ENCODE results near the gene CYP2A6. TPM values are rescaled to one million over a fixed set of nuclear protein-coding genes. Genes with fewer than 3 reads are reported as not detected.
"Not testable (repeated sequence)": the region's sequence is repeated elsewhere in the genome, so short reads cannot be mapped to it uniquely, and the experiment has no call there.

CYP2A6 gene
- polyA plus RNA-seq, 2 donors: not detected

DNA sequence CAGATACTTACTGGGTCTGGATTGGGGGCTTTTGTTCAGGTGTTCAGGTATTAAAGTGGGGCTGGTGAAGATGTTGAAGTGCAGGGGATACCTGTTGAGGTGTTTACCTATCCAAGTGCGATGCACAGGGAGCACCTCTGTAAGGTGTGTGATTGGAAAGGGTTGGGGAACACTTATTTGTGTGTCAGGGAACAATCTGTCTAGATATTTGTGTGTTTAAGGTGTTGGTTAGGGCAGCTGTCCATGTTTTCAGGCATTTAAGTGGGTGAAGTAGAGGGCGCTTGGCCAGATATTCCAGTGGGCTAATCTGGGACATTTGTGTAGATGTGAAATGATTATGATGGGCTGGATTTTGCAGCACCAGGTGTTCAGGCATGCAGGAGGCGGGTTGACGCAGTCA lies 29.1 kb upstream of the CYP2A6 start:
- 69 to 87% methylated on average over 4 of the region's 4 CpGs for whole genome bisulfite sequencing, 2 donors
- not testable (repeated sequence) for H3K4me3 ChIP-seq (ENCODE audit: low read depth in 1 of 2, low read length in 2 of 2); H3K36me3 ChIP-seq (ENCODE audit: control insufficient read depth in 2 of 2, insufficient read depth in 2 of 2, low read length in 1 of 2); H3K9me3 ChIP-seq (ENCODE audit: control insufficient read depth in 2 of 2, insufficient read depth in 1 of 2, low read depth in 1 of 2, low read length in 1 of 2); H3K27me3 ChIP-seq (ENCODE audit: control insufficient read depth in 1 of 2, insufficient read depth in 2 of 2, low read length in 2 of 2); H3K4me1 ChIP-seq (ENCODE audit: control insufficient read depth in 2 of 2, insufficient read depth in 2 of 2, low read length in 1 of 2); H3K27ac ChIP-seq (ENCODE audit: low read depth in 2 of 2, low read length in 1 of 2)

DNA sequence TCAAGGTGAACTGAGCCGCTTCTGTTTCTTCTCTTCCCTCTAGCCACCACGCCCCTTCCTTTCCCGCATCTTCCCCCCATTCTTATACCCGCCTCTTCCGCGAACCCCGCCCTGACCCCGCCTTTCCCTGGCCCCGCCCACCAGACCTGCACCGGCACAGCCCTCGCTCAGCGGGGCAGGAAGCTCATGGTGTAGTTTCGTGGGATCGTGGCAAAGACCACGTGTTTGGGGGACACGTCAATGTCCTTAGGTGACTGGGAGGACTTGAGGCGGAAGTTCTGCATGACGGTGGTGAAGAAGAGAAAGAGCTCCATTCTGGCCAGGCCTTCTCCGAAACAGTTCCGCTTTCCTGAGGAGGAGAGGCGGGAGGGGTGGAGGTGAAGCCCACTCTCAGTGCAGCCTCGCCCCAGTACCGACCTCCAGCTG lies 25.3 kb upstream of the CYP2A6 start:
- WGBS, 2 donors: 9 to 17% methylated on average over 15 to 19 of the region's 23 CpGs
- not testable (repeated sequence) for H3K27ac ChIP-seq (ENCODE audit: low read depth in 2 of 2, low read length in 1 of 2); H3K4me1 ChIP-seq (ENCODE audit: control insufficient read depth in 2 of 2, insufficient read depth in 2 of 2, low read length in 1 of 2); H3K36me3 ChIP-seq (ENCODE audit: control insufficient read depth in 2 of 2, insufficient read depth in 2 of 2, low read length in 1 of 2); H3K9me3 ChIP-seq (ENCODE audit: control insufficient read depth in 2 of 2, insufficient read depth in 1 of 2, low read depth in 1 of 2, low read length in 1 of 2); H3K27me3 ChIP-seq (ENCODE audit: control insufficient read depth in 1 of 2, insufficient read depth in 2 of 2, low read length in 2 of 2); H3K4me3 ChIP-seq (ENCODE audit: low read depth in 1 of 2, low read length in 2 of 2)

DNA sequence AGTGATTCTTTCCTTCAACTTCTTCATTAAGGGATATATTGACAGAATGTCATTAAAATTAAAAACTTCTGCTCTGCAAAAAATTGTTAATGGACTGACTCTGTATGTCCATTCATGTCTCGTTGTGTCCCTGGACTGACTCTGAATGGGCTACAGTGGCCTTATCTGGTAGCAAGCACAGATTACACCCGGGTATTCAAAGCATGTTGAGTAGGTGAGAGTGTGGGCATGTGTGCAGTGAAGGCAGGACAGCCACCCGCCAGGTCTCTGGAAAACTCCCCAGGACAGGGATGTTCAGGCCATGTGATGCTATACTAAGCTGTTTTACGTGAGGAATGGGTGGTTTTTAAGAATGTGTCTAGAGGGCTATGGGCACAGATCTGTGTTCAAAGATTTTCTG lies 24.6 kb upstream of the CYP2A6 start:
- not testable (repeated sequence) for H3K4me1 ChIP-seq (ENCODE audit: control insufficient read depth in 2 of 2, insufficient read depth in 2 of 2, low read length in 1 of 2); H3K4me3 ChIP-seq (ENCODE audit: low read depth in 1 of 2, low read length in 2 of 2); H3K27ac ChIP-seq (ENCODE audit: low read depth in 2 of 2, low read length in 1 of 2); H3K9me3 ChIP-seq (ENCODE audit: control insufficient read depth in 2 of 2, insufficient read depth in 1 of 2, low read depth in 1 of 2, low read length in 1 of 2); H3K36me3 ChIP-seq (ENCODE audit: control insufficient read depth in 2 of 2, insufficient read depth in 2 of 2, low read length in 1 of 2); H3K27me3 ChIP-seq (ENCODE audit: control insufficient read depth in 1 of 2, insufficient read depth in 2 of 2, low read length in 2 of 2)
- WGBS, 2 donors: 73 to 78% methylated on average over 1 to 2 of the region's 4 CpGs

DNA sequence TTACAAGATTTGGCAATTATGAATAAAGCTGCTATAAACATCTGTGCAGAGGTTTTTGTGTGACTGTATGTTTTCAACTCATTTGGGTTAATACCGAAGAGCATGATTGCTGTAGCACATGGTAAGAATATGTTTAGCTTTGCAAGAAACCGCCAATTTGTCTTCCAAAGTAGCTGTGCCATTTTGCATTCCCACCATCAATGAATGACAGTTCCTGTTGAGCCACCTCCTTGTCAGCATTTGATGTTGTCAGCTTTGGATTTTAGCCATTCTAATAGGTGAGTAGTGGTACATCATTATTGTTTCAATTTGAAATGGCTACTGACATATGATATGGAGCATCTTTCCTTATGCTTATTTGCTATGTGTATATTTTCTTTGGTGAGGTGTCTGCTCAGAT lies 23.6 kb upstream of the CYP2A6 start:
- H3K27me3 ChIP-seq (ENCODE audit: control insufficient read depth in 1 of 2, insufficient read depth in 2 of 2, low read length in 2 of 2); H3K36me3 ChIP-seq (ENCODE audit: control insufficient read depth in 2 of 2, insufficient read depth in 2 of 2, low read length in 1 of 2); H3K4me3 ChIP-seq (ENCODE audit: low read depth in 1 of 2, low read length in 2 of 2); H3K9me3 ChIP-seq (ENCODE audit: control insufficient read depth in 2 of 2, insufficient read depth in 1 of 2, low read depth in 1 of 2, low read length in 1 of 2); H3K27ac ChIP-seq (ENCODE audit: low read depth in 2 of 2, low read length in 1 of 2); H3K4me1 ChIP-seq (ENCODE audit: control insufficient read depth in 2 of 2, insufficient read depth in 2 of 2, low read length in 1 of 2): not testable (repeated sequence)
- 78 to 86% methylated on average over 2 of the region's 2 CpGs for WGBS, 2 donors

DNA sequence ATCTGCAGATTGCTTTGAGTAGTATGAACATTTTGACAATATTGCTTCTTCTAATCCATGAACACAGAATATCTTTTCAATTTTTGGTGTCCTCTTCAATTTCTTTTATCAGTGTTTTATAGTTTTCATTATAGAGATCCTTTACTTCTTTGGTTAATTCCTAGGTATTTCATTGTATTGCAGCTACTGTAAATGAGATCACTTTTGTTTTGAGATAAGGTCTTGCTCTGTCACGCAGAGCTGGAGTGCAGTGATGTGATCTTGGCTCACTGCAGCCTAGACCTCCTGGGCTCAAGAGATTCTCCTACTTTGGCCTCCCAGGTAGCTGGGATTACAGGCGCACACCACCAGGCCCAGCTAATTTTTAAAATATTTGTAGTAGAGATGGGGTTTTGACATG lies 22.0 kb upstream of the CYP2A6 start:
- WGBS, 2 donors: 84% methylated on average over 2 of the region's 2 CpGs
- H3K4me1 ChIP-seq (ENCODE audit: control insufficient read depth in 2 of 2, insufficient read depth in 2 of 2, low read length in 1 of 2): no peaks in the 10 kb centered on the region
- no peaks in the 10 kb centered on the region for H3K27me3 ChIP-seq (ENCODE audit: control insufficient read depth in 1 of 2, insufficient read depth in 2 of 2, low read length in 2 of 2)
- no peaks in the 10 kb centered on the region for H3K9me3 ChIP-seq (ENCODE audit: control insufficient read depth in 2 of 2, insufficient read depth in 1 of 2, low read depth in 1 of 2, low read length in 1 of 2)
- H3K4me3 ChIP-seq (ENCODE audit: low read depth in 1 of 2, low read length in 2 of 2): no peak overlapping the region
- no peaks in the 10 kb centered on the region for H3K36me3 ChIP-seq (ENCODE audit: control insufficient read depth in 2 of 2, insufficient read depth in 2 of 2, low read length in 1 of 2)
- no peak overlapping the region for H3K27ac ChIP-seq (ENCODE audit: low read depth in 2 of 2, low read length in 1 of 2)

DNA sequence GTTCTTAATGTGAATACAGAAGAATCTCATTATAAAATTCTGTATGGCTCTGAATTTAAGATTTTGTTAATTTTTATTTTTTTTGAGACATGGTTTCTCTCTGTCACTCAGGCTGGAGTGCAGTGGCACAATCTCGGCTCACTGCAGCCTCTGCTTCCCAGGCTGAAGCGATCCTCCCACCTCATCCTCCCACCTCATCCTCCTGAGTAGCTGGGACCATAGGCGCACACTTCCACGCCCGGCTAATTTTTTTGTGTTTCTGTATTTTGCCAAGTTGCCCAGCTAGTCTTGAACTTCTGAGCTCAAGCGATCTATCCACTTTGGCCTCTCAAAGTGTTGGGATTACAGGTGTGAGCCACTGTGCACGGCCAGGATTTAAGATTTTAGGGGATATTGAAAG lies 17.5 kb upstream of the CYP2A6 start:
- no peak overlapping the region for H3K4me3 ChIP-seq (ENCODE audit: low read depth in 1 of 2, low read length in 2 of 2)
- no peaks in the 10 kb centered on the region for H3K9me3 ChIP-seq (ENCODE audit: control insufficient read depth in 2 of 2, insufficient read depth in 1 of 2, low read depth in 1 of 2, low read length in 1 of 2)
- H3K27me3 ChIP-seq (ENCODE audit: control insufficient read depth in 1 of 2, insufficient read depth in 2 of 2, low read length in 2 of 2): no peaks in the 10 kb centered on the region
- H3K27ac ChIP-seq (ENCODE audit: low read depth in 2 of 2, low read length in 1 of 2): no peak overlapping the region
- 83 to 88% methylated on average over 7 of the region's 7 CpGs for WGBS, 2 donors
- H3K4me1 ChIP-seq (ENCODE audit: control insufficient read depth in 2 of 2, insufficient read depth in 2 of 2, low read length in 1 of 2): no peaks in the 10 kb centered on the region
- H3K36me3 ChIP-seq (ENCODE audit: control insufficient read depth in 2 of 2, insufficient read depth in 2 of 2, low read length in 1 of 2): no peaks in the 10 kb centered on the region

DNA sequence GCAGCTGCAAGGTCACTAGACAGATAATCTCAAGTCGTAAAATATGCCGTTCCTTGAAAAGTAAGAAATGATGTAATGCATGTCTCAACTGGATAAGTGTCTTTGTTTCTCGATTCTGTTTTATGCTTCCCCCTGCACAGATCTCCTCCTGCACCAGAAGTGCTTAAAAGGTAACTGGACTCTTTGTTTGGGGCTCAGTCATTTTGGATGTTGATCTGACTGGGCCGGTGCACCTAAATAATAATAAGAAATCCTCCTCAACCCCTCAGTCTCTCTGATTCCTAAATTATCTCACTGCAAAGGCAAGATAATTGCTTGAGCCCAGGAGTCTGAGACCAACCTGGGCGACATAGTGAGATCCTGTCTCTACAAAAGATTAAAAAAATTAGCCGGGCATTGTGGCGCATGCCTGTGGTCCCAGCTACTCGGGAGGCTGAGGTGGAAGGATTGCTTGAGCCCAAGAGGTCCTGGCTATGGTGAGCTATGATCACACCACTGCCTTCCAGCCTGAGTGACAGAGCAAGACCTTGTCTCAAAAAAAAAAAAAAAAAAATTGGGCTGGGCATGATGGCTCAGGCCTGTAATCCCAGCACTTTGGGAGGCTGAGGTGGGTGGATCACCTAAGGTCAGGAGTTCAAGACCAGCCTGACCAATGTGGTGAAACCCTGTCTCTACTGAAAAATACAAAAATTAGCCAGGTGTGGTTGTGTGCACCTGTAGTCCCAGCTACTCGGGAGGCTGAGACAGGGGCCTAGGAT lies 14.7 kb upstream of the CYP2A6 start:
- WGBS, 2 donors: 61 to 62% methylated on average over 9 of the region's 9 CpGs
- H3K4me1 ChIP-seq (ENCODE audit: control insufficient read depth in 2 of 2, insufficient read depth in 2 of 2, low read length in 1 of 2); H3K4me3 ChIP-seq (ENCODE audit: low read depth in 1 of 2, low read length in 2 of 2); H3K9me3 ChIP-seq (ENCODE audit: control insufficient read depth in 2 of 2, insufficient read depth in 1 of 2, low read depth in 1 of 2, low read length in 1 of 2); H3K27ac ChIP-seq (ENCODE audit: low read depth in 2 of 2, low read length in 1 of 2); H3K27me3 ChIP-seq (ENCODE audit: control insufficient read depth in 1 of 2, insufficient read depth in 2 of 2, low read length in 2 of 2); H3K36me3 ChIP-seq (ENCODE audit: control insufficient read depth in 2 of 2, insufficient read depth in 2 of 2, low read length in 1 of 2): not testable (repeated sequence)

DNA sequence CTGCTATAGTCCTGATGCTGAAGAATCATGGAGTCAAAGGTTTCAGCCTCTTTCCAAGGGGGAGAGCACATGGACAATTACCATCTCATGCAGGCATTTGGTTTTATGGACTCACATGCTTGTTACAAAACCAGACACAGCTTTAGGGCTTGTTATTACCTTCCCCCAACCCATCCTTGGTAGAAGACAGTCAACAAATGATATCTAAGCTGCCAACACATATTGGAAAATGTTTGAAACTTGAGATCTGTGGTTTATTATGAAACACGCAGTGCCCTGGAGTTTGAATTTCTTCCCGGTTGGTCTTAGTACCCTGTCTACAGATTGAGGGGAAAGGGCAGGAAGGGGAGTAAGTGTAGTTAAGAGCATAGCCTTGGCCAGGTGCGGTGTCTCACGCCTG lies 12.5 kb upstream of the CYP2A6 start:
- no peak overlapping the region for H3K4me3 ChIP-seq (ENCODE audit: low read depth in 1 of 2, low read length in 2 of 2)
- H3K4me1 ChIP-seq (ENCODE audit: control insufficient read depth in 2 of 2, insufficient read depth in 2 of 2, low read length in 1 of 2): no peaks in the 10 kb centered on the region
- H3K9me3 ChIP-seq (ENCODE audit: control insufficient read depth in 2 of 2, insufficient read depth in 1 of 2, low read depth in 1 of 2, low read length in 1 of 2): no peaks in the 10 kb centered on the region
- H3K36me3 ChIP-seq (ENCODE audit: control insufficient read depth in 2 of 2, insufficient read depth in 2 of 2, low read length in 1 of 2): no peaks in the 10 kb centered on the region
- 81 to 87% methylated on average over 4 of the region's 4 CpGs for WGBS, 2 donors
- H3K27me3 ChIP-seq (ENCODE audit: control insufficient read depth in 1 of 2, insufficient read depth in 2 of 2, low read length in 2 of 2): no peaks in the 10 kb centered on the region
- no peak overlapping the region for H3K27ac ChIP-seq (ENCODE audit: low read depth in 2 of 2, low read length in 1 of 2)

DNA sequence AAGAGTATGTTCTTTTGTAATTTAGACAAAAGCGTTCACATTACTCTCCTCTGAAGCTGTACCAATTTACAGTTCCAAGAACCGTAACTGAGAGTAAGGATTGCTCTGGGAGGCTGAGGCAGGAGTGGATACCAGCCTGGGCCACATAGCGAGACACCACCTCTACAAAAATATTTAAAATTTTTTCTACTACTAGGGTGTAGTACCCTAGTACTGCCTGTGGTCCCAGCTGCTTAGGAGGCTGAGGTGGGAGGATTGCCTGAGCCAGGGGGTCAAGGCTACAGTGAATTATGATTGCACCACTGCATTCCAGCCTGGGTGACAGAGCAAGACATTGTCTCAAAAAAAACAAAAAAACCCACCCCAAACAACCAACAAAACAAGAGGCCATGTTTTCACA lies 12.1 kb upstream of the CYP2A6 start:
- no peak overlapping the region for H3K4me3 ChIP-seq (ENCODE audit: low read depth in 1 of 2, low read length in 2 of 2)
- WGBS, 2 donors: 93% methylated on average over 3 of the region's 3 CpGs
- H3K4me1 ChIP-seq (ENCODE audit: control insufficient read depth in 2 of 2, insufficient read depth in 2 of 2, low read length in 1 of 2): no peaks in the 10 kb centered on the region
- no peaks in the 10 kb centered on the region for H3K27me3 ChIP-seq (ENCODE audit: control insufficient read depth in 1 of 2, insufficient read depth in 2 of 2, low read length in 2 of 2)
- H3K27ac ChIP-seq (ENCODE audit: low read depth in 2 of 2, low read length in 1 of 2): no peak overlapping the region
- H3K9me3 ChIP-seq (ENCODE audit: control insufficient read depth in 2 of 2, insufficient read depth in 1 of 2, low read depth in 1 of 2, low read length in 1 of 2): no peaks in the 10 kb centered on the region
- H3K36me3 ChIP-seq (ENCODE audit: control insufficient read depth in 2 of 2, insufficient read depth in 2 of 2, low read length in 1 of 2): no peaks in the 10 kb centered on the region

DNA sequence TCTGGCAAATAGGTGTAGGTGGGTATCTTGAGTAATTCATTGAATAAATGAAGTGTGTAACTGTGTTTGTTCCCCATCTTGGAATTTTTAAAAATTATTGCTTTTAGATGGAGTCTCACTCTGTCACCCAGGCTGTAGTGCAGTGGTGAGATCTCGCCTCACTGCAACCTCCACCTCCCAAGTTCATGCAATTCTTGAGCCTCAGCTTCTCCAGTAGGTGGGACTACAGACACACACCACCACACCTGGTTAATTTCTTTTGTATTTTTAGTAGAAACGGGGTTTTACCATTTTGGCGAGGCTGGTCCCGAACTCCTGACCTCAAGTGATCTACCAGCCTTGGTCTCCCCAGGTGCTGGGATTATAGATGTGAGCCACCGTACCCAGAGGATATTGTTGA lies 7.9 kb upstream of the CYP2A6 start:
- no peak overlapping the region for H3K4me3 ChIP-seq (ENCODE audit: low read depth in 1 of 2, low read length in 2 of 2)
- no peaks in the 10 kb centered on the region for H3K27me3 ChIP-seq (ENCODE audit: control insufficient read depth in 1 of 2, insufficient read depth in 2 of 2, low read length in 2 of 2)
- no peak overlapping the region for H3K27ac ChIP-seq (ENCODE audit: low read depth in 2 of 2, low read length in 1 of 2)
- no peaks in the 10 kb centered on the region for H3K9me3 ChIP-seq (ENCODE audit: control insufficient read depth in 2 of 2, insufficient read depth in 1 of 2, low read depth in 1 of 2, low read length in 1 of 2)
- no peaks in the 10 kb centered on the region for H3K4me1 ChIP-seq (ENCODE audit: control insufficient read depth in 2 of 2, insufficient read depth in 2 of 2, low read length in 1 of 2)
- WGBS, 2 donors: 80 to 85% methylated on average over 5 of the region's 5 CpGs
- H3K36me3 ChIP-seq (ENCODE audit: control insufficient read depth in 2 of 2, insufficient read depth in 2 of 2, low read length in 1 of 2): no peaks in the 10 kb centered on the region
